Endothelial cell of umbilical vein (primary cell): Measurements from ENCODE around the gene ECD. TPM values are rescaled to one million over a fixed set of nuclear protein-coding genes. Genes with fewer than 3 reads are reported as not detected.

Source experiments
- BruUV-seq: library from RNA; stranded (reverse); fragments of 400-500 nt; replicated peaks from 2 replicates; lab custom pipeline; 2021; lab: Mats Ljungman, UMichigan
- CTCF ChIA-PET: fragments of 300-600, 350-600 bp; sonication (Branson Sonifier 250); formaldehyde crosslinking; loops from one replicate; lab custom pipeline; 2021; ENCODE audit warnings: antibody characterized with exemption, inconsistent platforms; lab: Charles Lee
- POLR2A ChIA-PET: fragments of 300-600, 350-600 bp; sonication (Branson Sonifier 250); formaldehyde crosslinking; loops from one replicate; lab custom pipeline; 2021; ENCODE audit warnings: antibody characterized with exemption, inconsistent platforms; lab: Charles Lee
- DNase-seq: peaks from one replicate; pipeline ENCODE4 v3.0.0-alpha.2; 2011; ENCODE audit warnings: low read depth, low spot score
- FAIRE-seq: peaks from 2 replicates; lab custom pipeline; 2011; peaks lifted over from hg19 to GRCh38; lab: Jason Lieb, UNC
- H2AFZ ChIP-seq: 2 replicates; pipeline ENCODE4 v1.6.0; 2012; ENCODE audit warnings: low read depth, low read length, control low read depth, inconsistent platforms
- H3K27ac ChIP-seq: 2 replicates; pipeline ENCODE4 v1.5.1; 2011; ENCODE audit warnings: low read depth, mild to moderate bottlenecking, control low read depth, low read length, moderate library complexity; ENCODE audit not compliant: insufficient read depth
- H3K27me3 ChIP-seq, 2 experiments: 2 replicates each; pipeline versions ENCODE4 v1.6.0 to v1.6.1; 2011; ENCODE audit warnings: low read length in 2 of 2, mixed read lengths in 1 of 2; ENCODE audit not compliant: control insufficient read depth in 2 of 2, insufficient read depth in 2 of 2
- H3K36me3 ChIP-seq, 2 experiments: 2 replicates in 1 of 2; 3 replicates in 1 of 2; pipeline ENCODE4 v1.5.1; 2011; ENCODE audit warnings: low read length in 2 of 2, mild to moderate bottlenecking in 1 of 2, moderate library complexity in 1 of 2; ENCODE audit not compliant: control insufficient read depth in 2 of 2, insufficient read depth in 2 of 2; ENCODE audit errors: extremely low read depth in 1 of 2
- H3K4me1 ChIP-seq: 3 replicates; pipeline ENCODE4 v1.5.1; 2011; ENCODE audit warnings: mild to moderate bottlenecking, low read length; ENCODE audit not compliant: control insufficient read depth, insufficient read depth; ENCODE audit errors: extremely low read depth
- H3K4me2 ChIP-seq: 2 replicates; pipeline ENCODE4 v1.6.1; 2011; ENCODE audit warnings: low read length, control low read depth, mixed read lengths; ENCODE audit not compliant: insufficient read depth
- H3K4me3 ChIP-seq, 3 experiments: fragments of 200-600 bp in 1 of 3; sonication (generic), shearing (Covaris generic) in 1 of 3; replicated peaks in 1 of 3; 2 replicates each; pipeline ENCODE4 v1.5.1; 2011 to 2016; ENCODE audit warnings: control low read depth in 3 of 3, low read length in 3 of 3, mild to moderate bottlenecking in 2 of 3, inconsistent platforms in 1 of 3, low read depth in 1 of 3, moderate library complexity in 1 of 3; ENCODE audit not compliant: insufficient read depth in 1 of 3
- H3K79me2 ChIP-seq: 2 replicates; pipeline ENCODE4 v1.6.0; 2012; ENCODE audit warnings: low read length, inconsistent platforms; ENCODE audit not compliant: control insufficient read depth, insufficient read depth
- H3K9ac ChIP-seq: replicated peaks from 2 replicates; pipeline ENCODE3; 2011; ENCODE audit warnings: low read length, control low read depth; ENCODE audit not compliant: insufficient read depth; ENCODE audit errors: extremely low read depth
- H3K9me1 ChIP-seq: replicated peaks from 3 replicates; pipeline ENCODE4 v1.6.0; 2011; ENCODE audit warnings: mild to moderate bottlenecking, low read length; ENCODE audit not compliant: control insufficient read depth, insufficient read depth; ENCODE audit errors: extremely low read depth
- H3K9me3 ChIP-seq: replicated peaks from 2 replicates; pipeline ENCODE4 v1.5.1; 2012; ENCODE audit warnings: low read length, inconsistent platforms; ENCODE audit not compliant: control insufficient read depth, insufficient read depth
- H4K20me1 ChIP-seq: replicated peaks from 2 replicates; pipeline ENCODE3; 2011; ENCODE audit warnings: mild to moderate bottlenecking, low read length; ENCODE audit not compliant: control insufficient read depth, insufficient read depth; ENCODE audit errors: extremely low read depth
- CTCF ChIP-seq, 2 donors: IDR thresholded peaks; 1 replicate in 1 of 2; 2 replicates in 1 of 2; pipeline ENCODE4 v1.5.1; 2011; ENCODE audit warnings: low read length in 2 of 2, mild to moderate bottlenecking in 2 of 2, moderate library complexity in 2 of 2, control low read depth in 1 of 2, inconsistent platforms in 1 of 2, low read depth in 1 of 2; ENCODE audit not compliant: insufficient read depth in 1 of 2; ENCODE audit errors: extremely low read depth in 1 of 2
- EZH2 ChIP-seq: IDR thresholded peaks from 2 replicates; pipeline ENCODE4 v1.6.1; 2012; ENCODE audit warnings: borderline replicate concordance, low read depth, mild to moderate bottlenecking, moderate library complexity, low read length, inconsistent platforms; ENCODE audit not compliant: severe bottlenecking
- FOS ChIP-seq: IDR thresholded peaks from 2 replicates; pipeline ENCODE4 v1.6.1; 2011; ENCODE audit warnings: mild to moderate bottlenecking, low read length, moderate library complexity, borderline replicate concordance; ENCODE audit not compliant: insufficient read depth
- GATA2 ChIP-seq: IDR thresholded peaks from 2 replicates; pipeline ENCODE4 v1.7.0; 2011; ENCODE audit warnings: low read depth, mild to moderate bottlenecking, moderate library complexity, mixed read lengths, low read length; ENCODE audit not compliant: insufficient read length, insufficient read depth
- JUN ChIP-seq: IDR thresholded peaks from 2 replicates; pipeline ENCODE4 v1.6.1; 2011; ENCODE audit warnings: borderline replicate concordance, low read depth; ENCODE audit not compliant: insufficient read length, insufficient read depth
- MAX ChIP-seq: IDR thresholded peaks from 2 replicates; pipeline ENCODE4 v1.6.1; 2011; ENCODE audit not compliant: insufficient read depth, insufficient read length
- MYC ChIP-seq: IDR thresholded peaks from one replicate; pipeline ENCODE4 v1.6.1; 2011; ENCODE audit warnings: mild to moderate bottlenecking, low read depth, low read length
- POLR2A ChIP-seq: IDR thresholded peaks from 2 replicates; pipeline ENCODE4 v1.6.1; 2012; ENCODE audit warnings: low read depth, mild to moderate bottlenecking, control low read depth, low read length
- POLR2AphosphoS5 ChIP-seq: IDR thresholded peaks from 2 replicates; pipeline ENCODE4 v1.6.1; 2012; ENCODE audit warnings: low read depth, mild to moderate bottlenecking, control low read depth, low read length, moderate library complexity; ENCODE audit not compliant: insufficient read depth
- dilution Hi-C: fragments of 300-500 bp; cut with MboI; formaldehyde crosslinking; loops from one replicate; pipeline ENCODE4 v1.15.0; 2019; ENCODE audit warnings: low sequenced_read_pairs; ENCODE audit not compliant: extremely low pct_ligation_motif_present
- intact Hi-C: fragments of 100-400 bp; cut with micrococcal nuclease; formaldehyde crosslinking; loops from one replicate; pipeline ENCODE4 v1.10.0; 2022
- polyA plus RNA-seq, 4 experiments: library from polyadenylated mRNA; depleted of rRNA in 3 of 4; stranded (reverse) in 3 of 4; unstranded in 1 of 4; fragments of >200 nt; gene quantifications; 2 replicates each; pipeline versions ENCODE4 v1.2.1 to v1.2.3, GENCODE V29; 2011 to 2012; ENCODE audit warnings: missing spikeins in 1 of 4
- total RNA-seq: library from RNA; stranded (reverse); gene quantifications from 2 replicates; pipeline ENCODE4 v1.2.3, GENCODE V29; 2021

The ECD gene
- total and polyA plus RNA-seq, 2 donors (not counting 3 experiments of a cell fraction or from before 2014, with no cell fraction given) = 27.2 to 32.3 TPM

GRCh38 chr10:73209705-73210104, 41.9 kb upstream of the ECD start:
- Histone ChIP-seq H3K79me2 (no peaks in the 10 kb centered on the region), H3K4me3 (no peak overlapping the region), H3K9ac (no peak overlapping the region), H4K20me1 (no peaks in the 10 kb centered on the region), H3K27me3 (no peaks in the 10 kb centered on the region), H3K4me2 (no peak overlapping the region), H3K27ac (no peak overlapping the region), H2AFZ (no peak overlapping the region), H3K4me1 (no peaks in the 10 kb centered on the region), H3K9me1 (no peaks in the 10 kb centered on the region), H3K36me3 (peaks cover 0 to 2% of the 10 kb centered on the region in 2 experiments), H3K9me3 (no peaks in the 10 kb centered on the region)
- peak; percentile 58 for DNase-seq
- POLR2A ChIA-PET = interaction anchor here (0.6 kb wide), 1 partner anchor 1299 kb away, joined by 3 read pairs; no protein-coding TSS in a partner anchor
- no peak for FAIRE-seq
- dilution Hi-C loops (no loop called here), intact Hi-C loops (no loop called here)
- CTCF ChIA-PET = interaction anchor here (1.6 kb wide), 1 partner anchor 9 kb away, joined by 5 read pairs; no protein-coding TSS in a partner anchor
- TF ChIP-seq MYC (no peak), EZH2 (no peak), MAX (no peak), FOS (no peak), POLR2AphosphoS5 (no peak), JUN (no peak), POLR2A (no peak), CTCF (IDR thresholded peaks at IDR 0.05; ENCODE audit: extremely low read depth in 1 of 2, insufficient read depth in 1 of 2, low read depth in 1 of 2, low read length in 2 of 2) (no peak), GATA2 (no peak)
- BruUV-seq = no TSS peak
